GM12878 (cell line): ENCODE measurements around the gene PI4KA. TPM values are rescaled to one million over a fixed set of nuclear protein-coding genes. Genes with fewer than 3 reads are reported as not detected.
"Not testable (repeated sequence)": the region's sequence is repeated elsewhere in the genome, so short reads cannot be mapped to it uniquely, and the experiment has no call there.

Experiments
- ATAC-seq: fragments of 200-7000 bp; cut with Tn5 transposase; 3 replicates; pipeline ENCODE4 v1.9.1; 2020; ENCODE audit warnings: mild to moderate bottlenecking, moderate library complexity
- BruUV-seq: library from RNA; stranded (reverse); fragments of 400-500 nt; replicated peaks from 2 replicates; lab custom pipeline; 2021; lab: Mats Ljungman, UMichigan
- CTCF ChIA-PET: fragments of 300-600 bp; sonication (Branson Sonifier 250); formaldehyde crosslinking; extraction: SDS; loops from one replicate; lab custom pipeline; 2021; ENCODE audit warnings: inconsistent platforms; lab: Yijun Ruan, JAX
- POLR2A ChIA-PET: fragments of 350-600 bp; formaldehyde crosslinking; extraction: SDS; loops from one replicate; lab custom pipeline; 2021; ENCODE audit warnings: inconsistent platforms; lab: Charles Lee
- RAD21 ChIA-PET: fragments of 300-600 bp; sonication (Branson Sonifier 250); formaldehyde crosslinking; loops from one replicate; lab custom pipeline; 2023; ENCODE audit warnings: antibody characterized with exemption; ENCODE audit not compliant: unreplicated experiment; lab: Charles Lee
- SMC1A ChIA-PET: fragments of 300-600 bp; sonication (Branson Sonifier 250); formaldehyde crosslinking; loops from one replicate; lab custom pipeline; 2023; ENCODE audit not compliant: unreplicated experiment, uncharacterized antibody; lab: Charles Lee
- DNase-seq: peaks from one replicate; pipeline ENCODE4 v3.0.0-alpha.2; 2011; ENCODE audit warnings: low read depth, low spot score
- FAIRE-seq: peaks from 3 replicates; lab custom pipeline; 2011; peaks lifted over from hg19 to GRCh38; lab: Jason Lieb, UNC
- H2AFZ ChIP-seq: 2 replicates; pipeline ENCODE4 v1.6.0; 2011; ENCODE audit warnings: low read depth, low read length, control low read depth; ENCODE audit not compliant: control insufficient read depth
- H3K27ac ChIP-seq: 2 replicates; pipeline ENCODE4 v1.5.1; 2011; ENCODE audit warnings: control low read depth; ENCODE audit not compliant: control insufficient read depth, insufficient read depth
- H3K27me3 ChIP-seq, 2 experiments: replicated peaks in 1 of 2; 2 replicates each; pipeline versions ENCODE4 v1.6.0 to v1.6.1; 2011; ENCODE audit warnings: low read length in 1 of 2; ENCODE audit not compliant: control insufficient read depth in 2 of 2, insufficient read depth in 2 of 2
- H3K36me3 ChIP-seq, 2 experiments: 2 replicates each; pipeline ENCODE4 v1.5.1; 2011; ENCODE audit warnings: low read length in 1 of 2; ENCODE audit not compliant: control insufficient read depth in 2 of 2, insufficient read depth in 2 of 2
- H3K4me1 ChIP-seq: 2 replicates; pipeline ENCODE4 v1.6.1; 2011; ENCODE audit warnings: mild to moderate bottlenecking, low read length, moderate library complexity, mixed read lengths; ENCODE audit not compliant: control insufficient read depth, insufficient read depth
- H3K4me2 ChIP-seq: 2 replicates; pipeline ENCODE4 v1.6.0; 2011; ENCODE audit warnings: control low read depth; ENCODE audit not compliant: control insufficient read depth, insufficient read depth
- H3K4me3 ChIP-seq: fragments of 200-600 bp; sonication (generic); 2 replicates; pipeline ENCODE4 v1.5.1; 2016
- H3K79me2 ChIP-seq: 2 replicates; pipeline ENCODE4 v1.6.0; 2011; ENCODE audit warnings: low read length; ENCODE audit not compliant: control insufficient read depth, insufficient read depth
- H3K9ac ChIP-seq: 2 replicates; pipeline ENCODE4 v1.8.0; 2011; ENCODE audit warnings: low read length, control low read depth, mixed read lengths; ENCODE audit not compliant: control insufficient read depth, insufficient read depth
- H3K9me3 ChIP-seq: replicated peaks from 3 replicates; pipeline ENCODE4 v1.5.1; 2011; ENCODE audit warnings: mild to moderate bottlenecking, low read length; ENCODE audit not compliant: control insufficient read depth, insufficient read depth
- H4K20me1 ChIP-seq: 2 replicates; pipeline ENCODE4 v1.6.0; 2011; ENCODE audit not compliant: control insufficient read depth, insufficient read depth
- WGBS: methylation state at CpG from one replicate; pipeline ENCODE4 v1.1.6; 2016; ENCODE audit warnings: low lambda C conversion rate; ENCODE audit not compliant: insufficient replicate concordance, insufficient coverage; ENCODE audit errors: missing lambda C conversion rate; 5-methylcytosine and 5-hydroxymethylcytosine counted together
- in situ Hi-C: fragments of 300-500 bp; cut with MboI; formaldehyde crosslinking; loops from 9 replicates; pipeline ENCODE4 v1.14.3; 2018; ENCODE audit warnings: mixed read lengths
- intact Hi-C: fragments of 100-400 bp; cut with micrococcal nuclease; formaldehyde crosslinking; loops from one replicate; pipeline ENCODE4 v1.14.2; 2022; ENCODE audit not compliant: unreplicated experiment
- polyA plus RNA-seq, 11 experiments: library from polyadenylated mRNA; depleted of rRNA in 4 of 11; unstranded in 6 of 11; stranded (reverse) in 5 of 11; fragments of >200 nt; fragmentation: Nextera tagmentation in 4 of 11; fragmentation: Illumina TruSeq in 1 of 11; extraction: Ambion mirVana in 4 of 11; extraction: Trizol in 1 of 11; gene quantifications; 1 replicate in 1 of 11; 2 replicates in 10 of 11; pipeline versions ENCODE4 v1.2.1 to v1.2.3, GENCODE V29; 2011 to 2016; ENCODE audit warnings: inconsistent platforms in 2 of 11, missing spikeins in 2 of 11, low read depth in 1 of 11
- total RNA-seq, 4 experiments: library from RNA; depleted of rRNA in 3 of 4; stranded (reverse); fragments of >200 nt in 3 of 4; fragmentation: Illumina TruSeq in 1 of 4; extraction: Trizol in 1 of 4; gene quantifications; 2 replicates each; pipeline versions ENCODE4 v1.2.1 to v1.2.3, GENCODE V29; 2013 to 2021

The PI4KA gene
- total and polyA plus RNA-seq, 10 of the 15 experiments (the other 5 are each of a cell fraction or from before 2014, with no cell fraction given), result 4.2 to 78.4 (median 42.1) TPM

DNA sequence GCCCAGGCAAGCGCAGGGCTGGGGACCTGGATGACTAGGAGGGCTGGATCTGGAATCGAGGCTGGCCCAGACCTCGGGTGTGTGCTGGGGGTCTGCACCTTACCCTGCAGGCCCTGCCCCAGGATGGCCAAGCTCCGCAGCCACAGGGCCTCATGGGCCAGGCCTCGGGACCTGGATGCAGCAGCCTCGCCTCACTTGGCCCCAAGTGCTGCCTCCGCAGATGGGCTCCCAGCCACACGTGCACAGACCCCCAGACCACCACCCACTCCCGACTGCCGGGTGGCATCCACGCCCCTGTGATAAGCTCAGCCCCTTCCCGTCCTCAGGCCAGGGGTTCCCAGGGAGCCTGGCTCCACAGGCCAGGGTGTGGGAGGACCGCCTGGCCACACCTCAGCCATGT is 188.7 kb downstream of the PI4KA start:
- H3K9me3 ChIP-seq, H3K36me3 ChIP-seq, in situ Hi-C loops, H3K4me3 ChIP-seq, H3K27me3 ChIP-seq, SMC1A ChIA-PET, POLR2A ChIA-PET, CTCF ChIA-PET, H3K4me2 ChIP-seq, intact Hi-C loops, RAD21 ChIA-PET, BruUV-seq, H4K20me1 ChIP-seq, H3K27ac ChIP-seq, DNase-seq, H2AFZ ChIP-seq, FAIRE-seq, H3K9ac ChIP-seq, H3K4me1 ChIP-seq, H3K79me2 ChIP-seq, ATAC-seq: not testable (repeated sequence)
- WGBS, result 55% methylated on average over 12 of the region's 13 CpGs

- H3K4me3 ChIP-seq, RAD21 ChIA-PET, DNase-seq, POLR2A ChIA-PET, H4K20me1 ChIP-seq, in situ Hi-C loops, H3K4me1 ChIP-seq, SMC1A ChIA-PET, H3K79me2 ChIP-seq, FAIRE-seq, intact Hi-C loops, H3K27me3 ChIP-seq, ATAC-seq, H2AFZ ChIP-seq, H3K4me2 ChIP-seq, H3K9me3 ChIP-seq, CTCF ChIA-PET, H3K9ac ChIP-seq, H3K36me3 ChIP-seq, H3K27ac ChIP-seq, BruUV-seq: not testable (repeated sequence)
- WGBS, result 40% methylated on average over 7 of the region's 15 CpGs
Observed at GRCh38 chr22:20669471-20669870, 189.1 kb downstream of the PI4KA start.

GRCh38 chr22:20668769-20669168 is 189.8 kb downstream of the PI4KA start:
- H3K9ac ChIP-seq, H3K36me3 ChIP-seq, ATAC-seq, H3K27me3 ChIP-seq, POLR2A ChIA-PET, intact Hi-C loops, RAD21 ChIA-PET, SMC1A ChIA-PET, H4K20me1 ChIP-seq, H3K4me3 ChIP-seq, H3K9me3 ChIP-seq, H3K27ac ChIP-seq, FAIRE-seq, H3K4me2 ChIP-seq, BruUV-seq, H3K79me2 ChIP-seq, DNase-seq, H2AFZ ChIP-seq, in situ Hi-C loops, CTCF ChIA-PET, H3K4me1 ChIP-seq: not testable (repeated sequence)
- WGBS, result 60% methylated on average over 10 of the region's 13 CpGs

- CTCF ChIA-PET, H3K79me2 ChIP-seq, H3K4me2 ChIP-seq, intact Hi-C loops, H3K9ac ChIP-seq, BruUV-seq, H3K27ac ChIP-seq, H4K20me1 ChIP-seq, ATAC-seq, SMC1A ChIA-PET, H3K27me3 ChIP-seq, FAIRE-seq, H3K4me1 ChIP-seq, POLR2A ChIA-PET, H3K4me3 ChIP-seq, in situ Hi-C loops, H2AFZ ChIP-seq, RAD21 ChIA-PET, H3K36me3 ChIP-seq, DNase-seq, H3K9me3 ChIP-seq: not testable (repeated sequence)
- 76% methylated on average over 16 of the region's 27 CpGs for WGBS
Observed at GRCh38 chr22:20668226-20668625, 190.4 kb downstream of the PI4KA start.
